ENCODE data around the gene TMEM156.
"Not testable (repeated sequence)": the region's sequence is repeated elsewhere in the genome, so short reads cannot be mapped to it uniquely, and the experiment has no call there.

- not testable (repeated sequence) for TF ChIP-seq CTCF (conservative IDR thresholded peaks at IDR 0.05 in 1 of 2, IDR thresholded peaks at IDR 0.05 in 1 of 2; ENCODE audit: extremely low read depth in 1 of 2, insufficient read depth in 1 of 2, low read depth in 1 of 2, low read length in 2 of 2); EZH2 (IDR thresholded peaks at IDR 0.05; ENCODE audit: borderline replicate concordance, low read length)
Observed at GRCh38 chr4:38988353-38988752, 43.9 kb downstream of the TMEM156 start.

All from mammary epithelial cell (primary cell).